Measurements from ENCODE around the gene FBLN5. TPM values are rescaled to one million over a fixed set of nuclear protein-coding genes. Genes with fewer than 3 reads are reported as not detected.
"Not testable (repeated sequence)": the region's sequence is repeated elsewhere in the genome, so short reads cannot be mapped to it uniquely, and the experiment has no call there.

The FBLN5 gene
- total and polyA plus RNA-seq, 2 experiments from 2014 or later, result 0.74 to 1.9 TPM

- TF ChIP-seq CTCF (IDR thresholded peaks at IDR 0.05; ENCODE audit: low read depth, low read length), result no peak
- Histone ChIP-seq H3K27ac (no peak overlapping the region), H3K4me3 (no peak overlapping the region), H3K36me3 (no peaks in the 10 kb centered on the region), H3K9me3 (ENCODE audit: low read depth) (no peaks in the 10 kb centered on the region), H3K27me3 (no peaks in the 10 kb centered on the region), H3K4me1 (ENCODE audit: low read depth) (no peaks in the 10 kb centered on the region)
- peak in 1 of 2 donors; percentile 91 for DNase-seq (ENCODE audit: low read depth in 1 of 2, low spot score in 1 of 2)
These were observed 74.7 kb downstream of the FBLN5 start for GRCh38 chr14:91872517-91873470.

- no peak for DNase-seq (ENCODE audit: low read depth in 1 of 2, low spot score in 1 of 2)
- no peaks in the 10 kb centered on the region for H3K27me3 ChIP-seq
- TF ChIP-seq CTCF (IDR thresholded peaks at IDR 0.05; ENCODE audit: low read depth, low read length), result no peak
- no peaks in the 10 kb centered on the region for H3K4me1 ChIP-seq (ENCODE audit: low read depth)
- no peaks in the 10 kb centered on the region for H3K36me3 ChIP-seq
- no peak overlapping the region for H3K4me3 ChIP-seq
- no peak overlapping the region for H3K27ac ChIP-seq
- H3K9me3 ChIP-seq (ENCODE audit: low read depth), result no peaks in the 10 kb centered on the region
These were observed 75.4 kb downstream of the FBLN5 start for GRCh38 chr14:91872011-91872501.

- H3K27ac ChIP-seq; H3K4me1 ChIP-seq (ENCODE audit: low read depth); DNase-seq (ENCODE audit: low read depth in 1 of 2, low spot score in 1 of 2); H3K27me3 ChIP-seq; H3K4me3 ChIP-seq; H3K36me3 ChIP-seq; H3K9me3 ChIP-seq (ENCODE audit: low read depth): not testable (repeated sequence)
These were observed 76.1 kb downstream of the FBLN5 start for GRCh38 chr14:91871401-91871800.

GRCh38 chr14:91870890-91871289 lies 76.6 kb downstream of the FBLN5 start:
- H3K9me3 ChIP-seq (ENCODE audit: low read depth), result no peaks in the 10 kb centered on the region
- no peak for TF ChIP-seq CTCF (IDR thresholded peaks at IDR 0.05; ENCODE audit: low read depth, low read length)
- no peaks in the 10 kb centered on the region for H3K36me3 ChIP-seq
- no peaks in the 10 kb centered on the region for H3K4me1 ChIP-seq (ENCODE audit: low read depth)
- no peaks in the 10 kb centered on the region for H3K27me3 ChIP-seq
- no peak overlapping the region for H3K27ac ChIP-seq
- no peak overlapping the region for H3K4me3 ChIP-seq
- no peak for DNase-seq (ENCODE audit: low read depth in 1 of 2, low spot score in 1 of 2)

- no peaks in the 10 kb centered on the region for H3K27me3 ChIP-seq
- H3K4me1 ChIP-seq (ENCODE audit: low read depth), result no peaks in the 10 kb centered on the region
- no peak overlapping the region for H3K4me3 ChIP-seq
- no peak overlapping the region for H3K27ac ChIP-seq
- DNase-seq (ENCODE audit: low read depth in 1 of 2, low spot score in 1 of 2), result no peak
- no peaks in the 10 kb centered on the region for H3K36me3 ChIP-seq
- TF ChIP-seq CTCF (IDR thresholded peaks at IDR 0.05; ENCODE audit: low read depth, low read length), result no peak
- no peaks in the 10 kb centered on the region for H3K9me3 ChIP-seq (ENCODE audit: low read depth)
These were observed 77.5 kb downstream of the FBLN5 start for GRCh38 chr14:91870001-91870400.

GRCh38 chr14:91869556-91869955 lies 77.9 kb downstream of the FBLN5 start:
- H3K4me3 ChIP-seq, result no peak overlapping the region
- H3K36me3 ChIP-seq, result no peaks in the 10 kb centered on the region
- no peaks in the 10 kb centered on the region for H3K27me3 ChIP-seq
- DNase-seq (ENCODE audit: low read depth in 1 of 2, low spot score in 1 of 2), result no peak
- H3K27ac ChIP-seq, result no peak overlapping the region
- H3K4me1 ChIP-seq (ENCODE audit: low read depth), result no peaks in the 10 kb centered on the region
- TF ChIP-seq CTCF (IDR thresholded peaks at IDR 0.05; ENCODE audit: low read depth, low read length), result no peak
- H3K9me3 ChIP-seq (ENCODE audit: low read depth), result no peaks in the 10 kb centered on the region

All from cardiac muscle cell (in vitro differentiated cells and primary cell).